Neural progenitor cell (in vitro differentiated cells): ENCODE results near the gene DIAPH3. TPM values are rescaled to one million over a fixed set of nuclear protein-coding genes. Genes with fewer than 3 reads are reported as not detected.
A peak's percentile ranks its signal among the peaks of the same experiment; 100 is the strongest.

ENCODE experiments used
- DNase-seq: peaks from one replicate; pipeline ENCODE4 v3.0.0-alpha.2; 2016; ENCODE audit warnings: low spot score
- H2AFZ ChIP-seq: fragments of 200-600 bp; sonication (generic); replicated peaks from 2 replicates; pipeline ENCODE4 v1.6.1; 2016; ENCODE audit warnings: antibody characterized with exemption
- H3F3A ChIP-seq: fragments of 200-600 bp; sonication (generic); 2 replicates; pipeline ENCODE4 v1.6.1; 2016; ENCODE audit warnings: antibody characterized with exemption, low read depth
- H3K27ac ChIP-seq: fragments of 200-600 bp; sonication (generic); 2 replicates; pipeline ENCODE4 v1.5.1; 2016; ENCODE audit warnings: mild to moderate bottlenecking
- H3K27me3 ChIP-seq: fragments of 200-600 bp; sonication (generic); 2 replicates; pipeline ENCODE4 v1.6.1; 2016; ENCODE audit warnings: mild to moderate bottlenecking, moderate library complexity
- H3K36me3 ChIP-seq: fragments of 200-600 bp; sonication (generic); 2 replicates; pipeline ENCODE4 v1.5.1; 2016
- H3K4me1 ChIP-seq: fragments of 200-600 bp; sonication (generic); 2 replicates; pipeline ENCODE4 v1.6.1; 2016; ENCODE audit warnings: mixed run types
- H3K4me2 ChIP-seq: fragments of 200-600 bp; sonication (generic); 2 replicates; pipeline ENCODE4 v1.6.1; 2016
- H3K4me3 ChIP-seq: fragments of 200-600 bp; sonication (generic); 2 replicates; pipeline ENCODE4 v1.5.1; 2016
- H3K79me2 ChIP-seq: fragments of 200-600 bp; sonication (generic); 2 replicates; pipeline ENCODE4 v1.6.1; 2016; ENCODE audit warnings: low read depth
- H3K9ac ChIP-seq: fragments of 200-600 bp; sonication (generic); 2 replicates; pipeline ENCODE4 v1.6.1; 2016
- H3K9me3 ChIP-seq: fragments of 200-600 bp; sonication (generic); 2 replicates; pipeline ENCODE4 v1.5.1; 2016; ENCODE audit warnings: low read depth
- H4K20me1 ChIP-seq: fragments of 200-600 bp; sonication (generic); 2 replicates; pipeline ENCODE4 v1.6.1; 2016; ENCODE audit warnings: low read depth
- H3K27ac Mint-ChIP-seq: 3 replicates; pipeline ENCODE4 v1.8.0; 2021; ENCODE audit warnings: mixed read lengths
- H3K27me3 Mint-ChIP-seq: 2 replicates; pipeline ENCODE4 v1.8.0; 2022; ENCODE audit warnings: low read depth, mild to moderate bottlenecking, inconsistent platforms, moderate library complexity, mixed read lengths; ENCODE audit not compliant: insufficient read depth
- H3K36me3 Mint-ChIP-seq: 3 replicates; pipeline ENCODE4 v1.8.0; 2021; ENCODE audit warnings: mixed read lengths
- H3K4me1 Mint-ChIP-seq: 3 replicates; pipeline ENCODE4 v1.8.0; 2021; ENCODE audit warnings: mixed read lengths
- H3K4me3 Mint-ChIP-seq: 3 replicates; pipeline ENCODE4 v1.8.0; 2021; ENCODE audit warnings: mild to moderate bottlenecking, moderate library complexity, mixed read lengths
- H3K9me3 Mint-ChIP-seq: 3 replicates; pipeline ENCODE4 v1.8.0; 2020; ENCODE audit warnings: mixed read lengths
- CTCF ChIP-seq: fragments of 200-600 bp; sonication (generic); IDR thresholded peaks from 2 replicates; pipeline ENCODE4 v1.5.1; 2017; ENCODE audit warnings: antibody characterized with exemption, mild to moderate bottlenecking
- EZH2 ChIP-seq: fragments of 200-600 bp; sonication (generic); IDR thresholded peaks from 2 replicates; pipeline ENCODE4 v1.6.1; 2017; ENCODE audit warnings: antibody characterized with exemption, mild to moderate bottlenecking, moderate library complexity
- EZH2phosphoT487 ChIP-seq: fragments of 200-600 bp; sonication (generic); IDR thresholded peaks from 2 replicates; pipeline ENCODE4 v1.6.1; 2017; ENCODE audit warnings: antibody characterized with exemption
- total RNA-seq: library from RNA; depleted of rRNA; stranded (reverse); fragments of >200 nt; gene quantifications from 2 replicates; pipeline ENCODE4 v1.2.3, GENCODE V29; 2015; ENCODE audit warnings: low replicate concordance

Gene DIAPH3
- total RNA-seq, 1 donor from 2014 or later = 51.5 TPM

- peaks cover 7% of the 10 kb centered on the region for H3K4me1 Mint-ChIP-seq
- no peaks in the 10 kb centered on the region for H3K9me3 Mint-ChIP-seq
- peak overlapping the region; percentile 24 for H3K4me2 ChIP-seq
Observed at GRCh38 chr13:59673286-59673685, 490.4 kb downstream of the DIAPH3 start.

GRCh38 chr13:59672445-59672844 lies 491.3 kb downstream of the DIAPH3 start:
- no peak for DNase-seq
- Histone ChIP-seq H3K27ac (no peak overlapping the region), H3K4me2 (no peak overlapping the region), H3K4me1 (peaks cover 14% of the 10 kb centered on the region), H3K9ac (no peak overlapping the region), H3K9me3 (no peaks in the 10 kb centered on the region), H3K79me2 (no peaks in the 10 kb centered on the region), H2AFZ (no peak overlapping the region), H3K36me3 (no peaks in the 10 kb centered on the region), H3F3A (no peaks in the 10 kb centered on the region), H3K27me3 (no peaks in the 10 kb centered on the region), H3K4me3 (no peak overlapping the region), H4K20me1 (no peaks in the 10 kb centered on the region)
- H3K36me3 Mint-ChIP-seq = no peaks in the 10 kb centered on the region
- peaks cover 7% of the 10 kb centered on the region for H3K4me1 Mint-ChIP-seq
- no peaks in the 10 kb centered on the region for H3K9me3 Mint-ChIP-seq
- H3K27me3 Mint-ChIP-seq = no peaks in the 10 kb centered on the region
- no peak overlapping the region for H3K27ac Mint-ChIP-seq
- no peak overlapping the region for H3K4me3 Mint-ChIP-seq
- TF ChIP-seq EZH2phosphoT487 (no peak), EZH2 (no peak), CTCF (no peak)

More at GRCh38 chr13:59673286-59673685, 490.4 kb downstream of the DIAPH3 start:
- H3K27me3 ChIP-seq = no peaks in the 10 kb centered on the region
- H3K9ac ChIP-seq = no peak overlapping the region
- H3K27ac ChIP-seq = no peak overlapping the region
- TF ChIP-seq CTCF (no peak), EZH2 (no peak), EZH2phosphoT487 (no peak)
- peak; percentile 18 for DNase-seq
- H3K36me3 Mint-ChIP-seq = no peaks in the 10 kb centered on the region
- no peaks in the 10 kb centered on the region for H3K36me3 ChIP-seq
- no peak overlapping the region for H2AFZ ChIP-seq
- no peaks in the 10 kb centered on the region for H3K79me2 ChIP-seq
- no peak overlapping the region for H3K4me3 ChIP-seq
- H3K4me1 ChIP-seq = peaks cover 14% of the 10 kb centered on the region
- no peaks in the 10 kb centered on the region for H4K20me1 ChIP-seq
- H3K27ac Mint-ChIP-seq = no peak overlapping the region
- no peaks in the 10 kb centered on the region for H3K9me3 ChIP-seq
- no peaks in the 10 kb centered on the region for H3K27me3 Mint-ChIP-seq
- H3F3A ChIP-seq = no peaks in the 10 kb centered on the region
- H3K4me3 Mint-ChIP-seq = no peak overlapping the region

DNA sequence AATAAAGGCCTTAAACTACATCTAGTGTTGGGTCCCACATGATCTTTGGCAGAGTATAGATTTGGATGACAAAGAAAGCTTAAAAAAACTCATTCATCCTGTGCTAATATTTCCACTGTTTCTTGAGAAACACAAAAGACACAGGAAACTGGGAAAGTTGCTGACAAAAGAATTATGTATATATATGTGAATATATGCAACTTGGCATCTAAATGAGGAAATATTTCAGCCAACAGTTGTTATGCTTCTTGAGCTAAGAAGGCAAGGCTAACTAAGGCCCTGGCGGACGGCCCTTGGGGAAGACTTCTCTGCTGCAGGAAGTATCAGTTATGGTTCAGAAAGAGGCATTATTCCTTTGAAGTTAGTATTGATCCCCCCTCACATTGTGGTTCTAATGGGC lies 491.8 kb downstream of the DIAPH3 start:
- no peak overlapping the region for H3K9ac ChIP-seq
- Mint-ChIP-seq H3K36me3 (no peaks in the 10 kb centered on the region), H3K27me3 (no peaks in the 10 kb centered on the region), H3K4me3 (no peak overlapping the region), H3K9me3 (no peaks in the 10 kb centered on the region), H3K27ac (no peak overlapping the region), H3K4me1 (peaks cover 10% of the 10 kb centered on the region)
- H3K27ac ChIP-seq = no peak overlapping the region
- no peaks in the 10 kb centered on the region for H3K9me3 ChIP-seq
- no peak overlapping the region for H2AFZ ChIP-seq
- H4K20me1 ChIP-seq = no peaks in the 10 kb centered on the region
- no peaks in the 10 kb centered on the region for H3F3A ChIP-seq
- no peak overlapping the region for H3K4me3 ChIP-seq
- H3K36me3 ChIP-seq = no peaks in the 10 kb centered on the region
- H3K27me3 ChIP-seq = no peaks in the 10 kb centered on the region
- no peak overlapping the region for H3K4me2 ChIP-seq
- TF ChIP-seq EZH2 (no peak), EZH2phosphoT487 (no peak), CTCF (no peak)
- no peaks in the 10 kb centered on the region for H3K79me2 ChIP-seq
- H3K4me1 ChIP-seq = peaks cover 14% of the 10 kb centered on the region
- DNase-seq = no peak
